Mucosa of stomach (tissue), 1 donor: ENCODE data around the gene BHLHE41.

Experiments used
- H3K27me3 ChIP-seq: one replicate; pipeline ENCODE4 v1.7.0; 2013; ENCODE audit warnings: mild to moderate bottlenecking, low read length; ENCODE audit not compliant: control insufficient read depth, insufficient read depth
- H3K36me3 ChIP-seq: one replicate; pipeline ENCODE4 v1.7.0; 2013; ENCODE audit warnings: low read length; ENCODE audit not compliant: control insufficient read depth, insufficient read depth
- H3K4me1 ChIP-seq: one replicate; pipeline ENCODE4 v1.7.0; 2013; ENCODE audit warnings: mild to moderate bottlenecking, low read length; ENCODE audit not compliant: control insufficient read depth, insufficient read depth
- H3K4me3 ChIP-seq: one replicate; pipeline ENCODE4 v1.7.0; 2013; ENCODE audit warnings: low read length
- H3K9ac ChIP-seq: one replicate; pipeline ENCODE4 v1.7.0; 2013; ENCODE audit warnings: mild to moderate bottlenecking, low read length, moderate library complexity
- H3K9me3 ChIP-seq: one replicate; pipeline ENCODE4 v1.7.0; 2013; ENCODE audit warnings: mild to moderate bottlenecking, low read length, moderate library complexity; ENCODE audit not compliant: control insufficient read depth
- donor health status: Pancreatic carcinoma.

BHLHE41 gene

GRCh38 chr12:26088998-26089397, 35.8 kb downstream of the BHLHE41 start:
- no peak overlapping the region for H3K9ac ChIP-seq
- no peaks in the 10 kb centered on the region for H3K4me1 ChIP-seq
- no peak overlapping the region for H3K4me3 ChIP-seq
- no peaks in the 10 kb centered on the region for H3K9me3 ChIP-seq
- H3K27me3 ChIP-seq = no peaks in the 10 kb centered on the region
- H3K36me3 ChIP-seq = no peaks in the 10 kb centered on the region

DNA sequence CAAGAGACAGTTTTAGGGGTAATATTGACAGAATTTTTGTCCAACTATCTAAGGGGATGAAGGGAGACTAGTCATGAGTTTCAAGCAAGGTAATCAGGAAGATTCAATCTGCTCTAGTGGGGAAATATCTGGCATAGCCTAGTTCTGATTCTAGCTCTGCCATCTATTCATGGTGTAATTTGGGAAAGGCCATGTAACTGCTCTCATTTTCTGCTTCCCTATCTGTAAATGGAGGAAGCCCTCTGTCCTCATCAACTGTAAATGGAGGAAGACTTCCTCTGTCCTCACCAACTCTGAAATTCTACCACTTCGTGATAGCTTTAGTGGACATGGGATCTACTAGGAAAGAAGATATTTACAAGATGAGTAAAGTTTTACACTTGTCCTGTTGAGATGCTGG, 37.9 kb downstream of the BHLHE41 start:
- Histone ChIP-seq H3K27me3 (no peaks in the 10 kb centered on the region), H3K4me1 (no peaks in the 10 kb centered on the region)

GRCh38 chr12:26080911-26081310, 43.9 kb downstream of the BHLHE41 start:
- no peaks in the 10 kb centered on the region for H3K27me3 ChIP-seq
- H3K4me1 ChIP-seq = no peaks in the 10 kb centered on the region
- no peak overlapping the region for H3K9ac ChIP-seq
- H3K4me3 ChIP-seq = no peak overlapping the region
- no peaks in the 10 kb centered on the region for H3K9me3 ChIP-seq
- H3K36me3 ChIP-seq = no peaks in the 10 kb centered on the region

More for the DNA sequence above, 37.9 kb downstream of the BHLHE41 start:
- Histone ChIP-seq H3K36me3 (no peaks in the 10 kb centered on the region), H3K9me3 (no peaks in the 10 kb centered on the region), H3K4me3 (no peak overlapping the region), H3K9ac (no peak overlapping the region)

- Histone ChIP-seq H3K36me3 (no peaks in the 10 kb centered on the region), H3K9me3 (no peaks in the 10 kb centered on the region), H3K27me3 (no peaks in the 10 kb centered on the region), H3K4me3 (no peak overlapping the region), H3K9ac (no peak overlapping the region), H3K4me1 (no peaks in the 10 kb centered on the region)
Observed at GRCh38 chr12:26077915-26078702, 46.7 kb downstream of the BHLHE41 start.
